ENCODE results near the gene TMEM269. TPM values are rescaled to one million over a fixed set of nuclear protein-coding genes. Genes with fewer than 3 reads are reported as not detected.

TMEM269 gene
- polyA plus RNA-seq, 3 donors: 0.07 TPM; not detected in 2

DNA sequence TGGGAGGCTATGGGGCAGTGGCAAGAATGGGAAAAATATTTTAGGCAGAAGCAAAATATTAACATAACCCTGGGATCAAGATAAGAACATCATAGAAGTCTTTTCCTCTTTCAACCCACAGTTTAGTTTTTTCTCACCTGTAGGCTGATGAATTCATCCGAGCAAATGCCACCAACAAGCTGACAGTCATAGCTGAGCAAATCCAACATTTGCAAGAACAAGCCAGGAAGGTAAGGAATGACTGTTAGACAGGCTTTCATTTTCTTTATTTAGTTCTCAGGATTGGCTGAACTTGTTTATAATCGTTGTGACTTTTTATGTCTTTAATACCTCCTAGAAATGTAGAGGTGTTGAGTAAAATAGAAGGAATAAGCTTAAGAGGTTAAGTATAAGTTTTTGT lies 11.4 kb upstream of the TMEM269 start:
- no peak overlapping the region for H3K27ac ChIP-seq (ENCODE audit: low read depth in 1 of 2, low read length in 2 of 2)
- no peak overlapping the region for H3K4me2 ChIP-seq (replicated peaks; ENCODE audit: extremely low read depth, low read length, poor library complexity, severe bottlenecking)
- H3K36me3 Mint-ChIP-seq: peaks cover 55 to 71% of the 10 kb centered on the region in 2 donors
- no peaks in the 10 kb centered on the region for H3K9me3 ChIP-seq (replicated peaks in 1 of 2; ENCODE audit: control insufficient read depth in 1 of 2, insufficient read depth in 1 of 2, low read length in 2 of 2)
- intact Hi-C loops (cut with micrococcal nuclease): no loop called here
- H2AFZ ChIP-seq (ENCODE audit: insufficient read depth, low read depth, low read length, poor library complexity, severe bottlenecking): no peak overlapping the region
- no peak overlapping the region for H3K4me3 Mint-ChIP-seq
- H3K79me2 ChIP-seq (ENCODE audit: insufficient read depth, low read length): peaks cover 37% of the 10 kb centered on the region
- whole genome bisulfite sequencing (ENCODE audit: insufficient coverage): no CpG with 5 or more reads among the region's 2 CpGs
- H4K20me1 ChIP-seq (ENCODE audit: insufficient read depth, low read length): no peaks in the 10 kb centered on the region
- no peak for TF ChIP-seq CTCF (IDR thresholded peaks at IDR 0.05)
- DNase-seq: no peak
- no peaks in the 10 kb centered on the region for H3K27me3 ChIP-seq (ENCODE audit: control insufficient read depth in 2 of 2, insufficient read depth in 2 of 2, low read length in 2 of 2)
- H3K4me1 Mint-ChIP-seq: peaks cover 15% of the 10 kb centered on the region
- H3K9me3 Mint-ChIP-seq: no peaks in the 10 kb centered on the region
- no peak overlapping the region for H3K4me3 ChIP-seq (replicated peaks in 1 of 3; ENCODE audit: low read depth in 2 of 3, low read length in 3 of 3)
- H3K36me3 ChIP-seq (replicated peaks in 1 of 2; ENCODE audit: control insufficient read depth in 1 of 2, insufficient read depth in 2 of 2, low read length in 2 of 2): peaks cover 39 to 62% of the 10 kb centered on the region in 2 donors
- H3K27ac Mint-ChIP-seq: no peak overlapping the region
- no peak overlapping the region for H3K9ac ChIP-seq (ENCODE audit: insufficient read depth, low read length, poor library complexity, severe bottlenecking)
- H3K4me1 ChIP-seq (ENCODE audit: control insufficient read depth in 1 of 2, insufficient read depth in 2 of 2, low read length in 2 of 2): peaks cover 0 to 9% of the 10 kb centered on the region in 2 donors
- H3K27me3 Mint-ChIP-seq (ENCODE audit: low read depth in 3 of 3): no peaks in the 10 kb centered on the region

DNA sequence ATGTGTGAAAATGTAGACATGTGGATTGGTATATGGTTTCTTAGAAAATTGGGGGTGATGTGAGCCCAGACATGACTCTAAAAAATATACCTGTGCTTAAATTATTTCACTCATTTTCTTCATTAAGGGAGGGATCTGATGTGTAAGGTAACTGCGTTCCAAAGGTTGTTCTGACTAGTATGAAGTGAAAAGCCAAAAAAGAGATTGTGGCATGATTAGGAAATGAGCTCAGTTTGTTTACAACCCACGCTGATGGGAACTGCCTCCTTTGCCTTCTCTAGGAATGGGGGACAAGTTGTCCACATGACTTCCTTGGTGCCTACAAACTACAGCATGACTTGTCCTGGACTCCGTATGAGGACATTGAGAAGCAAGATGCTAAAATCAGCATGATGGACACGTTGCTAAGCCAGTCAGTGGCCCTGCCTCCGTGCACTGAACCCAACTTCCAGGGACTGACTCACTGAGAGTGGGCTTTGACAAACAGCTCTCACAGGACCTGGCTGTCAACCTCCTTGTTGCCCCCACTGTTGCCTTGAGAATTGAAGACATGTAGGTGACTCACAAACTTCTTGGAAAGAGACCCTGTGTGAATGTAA lies 9.8 kb upstream of the TMEM269 start:
- H3K9me3 ChIP-seq (replicated peaks in 1 of 2; ENCODE audit: control insufficient read depth in 1 of 2, insufficient read depth in 1 of 2, low read length in 2 of 2): no peaks in the 10 kb centered on the region
- intact Hi-C loops (cut with micrococcal nuclease): loop anchor here in 1 of 2 donors (5.0 kb wide), 1 partner anchor 297 kb away; no protein-coding TSS in a partner anchor
- H3K9ac ChIP-seq (ENCODE audit: insufficient read depth, low read length, poor library complexity, severe bottlenecking): no peak overlapping the region
- peaks cover 66 to 77% of the 10 kb centered on the region in 2 donors for H3K36me3 Mint-ChIP-seq
- H3K27ac ChIP-seq (ENCODE audit: low read depth in 1 of 2, low read length in 2 of 2): no peak overlapping the region
- H3K79me2 ChIP-seq (ENCODE audit: insufficient read depth, low read length): peaks cover 25% of the 10 kb centered on the region
- H3K9me3 Mint-ChIP-seq: no peaks in the 10 kb centered on the region
- H3K4me1 Mint-ChIP-seq: peaks cover 8% of the 10 kb centered on the region
- TF ChIP-seq CTCF (IDR thresholded peaks at IDR 0.05): no peak
- peaks cover 42 to 78% of the 10 kb centered on the region in 2 donors for H3K36me3 ChIP-seq (replicated peaks in 1 of 2; ENCODE audit: control insufficient read depth in 1 of 2, insufficient read depth in 2 of 2, low read length in 2 of 2)
- WGBS (ENCODE audit: insufficient coverage): 93% methylated on average over 5 of the region's 5 CpGs
- no peaks in the 10 kb centered on the region for H3K27me3 ChIP-seq (ENCODE audit: control insufficient read depth in 2 of 2, insufficient read depth in 2 of 2, low read length in 2 of 2)
- no peak overlapping the region for H3K27ac Mint-ChIP-seq
- no peak overlapping the region for H3K4me3 Mint-ChIP-seq
- H3K4me3 ChIP-seq (replicated peaks in 1 of 3; ENCODE audit: low read depth in 2 of 3, low read length in 3 of 3): no peak overlapping the region
- H3K27me3 Mint-ChIP-seq (ENCODE audit: low read depth in 3 of 3): no peaks in the 10 kb centered on the region
- no peak overlapping the region for H3K4me2 ChIP-seq (replicated peaks; ENCODE audit: extremely low read depth, low read length, poor library complexity, severe bottlenecking)
- no peaks in the 10 kb centered on the region for H4K20me1 ChIP-seq (ENCODE audit: insufficient read depth, low read length)
- peaks cover 0 to 7% of the 10 kb centered on the region in 2 donors for H3K4me1 ChIP-seq (ENCODE audit: control insufficient read depth in 1 of 2, insufficient read depth in 2 of 2, low read length in 2 of 2)
- no peak for DNase-seq
- no peak overlapping the region for H2AFZ ChIP-seq (ENCODE audit: insufficient read depth, low read depth, low read length, poor library complexity, severe bottlenecking)

All from CD14-positive monocyte (primary cell).